Activated naive CD4-positive, alpha-beta T cell treated with anti-CD3 and anti-CD28 coated beads, Interleukin-2, amount 50 U/mL, for 72 hours (primary cell): Measurements from ENCODE around the gene PIP4P1. TPM values are rescaled to one million over a fixed set of nuclear protein-coding genes. Genes with fewer than 3 reads are reported as not detected.

Source experiments
- ATAC-seq, 2 donors: fragments of 150-1000 bp; cut with Tn5 transposase; 2 replicates each; pipeline ENCODE4 v1.10.0; 2021; ENCODE audit warnings: mild to moderate bottlenecking in 2 of 2, moderate library complexity in 2 of 2
- DNase-seq, 2 donors: peaks; one replicate each; pipeline ENCODE4 v3.0.0; 2021 to 2022; ENCODE audit warnings: low spot score in 2 of 2
- H3K27ac Mint-ChIP-seq, 2 donors: one replicate each; pipeline ENCODE4 v1.8.0; 2022; ENCODE audit warnings: mild to moderate bottlenecking in 2 of 2, mixed read lengths in 2 of 2
- H3K36me3 Mint-ChIP-seq, 2 donors: one replicate each; pipeline ENCODE4 v1.8.0; 2022; ENCODE audit warnings: mixed read lengths in 2 of 2
- H3K9me3 Mint-ChIP-seq, 2 donors: one replicate each; pipeline ENCODE4 v1.8.0; 2022; ENCODE audit warnings: mixed read lengths in 2 of 2
- total RNA-seq, 2 donors: library from RNA; stranded (reverse); gene quantifications; one replicate each; pipeline ENCODE4 v1.2.3, GENCODE V29; 2022

Gene PIP4P1
- total RNA-seq, 2 donors from 2014 or later: 29.1 to 90.2 TPM

DNA sequence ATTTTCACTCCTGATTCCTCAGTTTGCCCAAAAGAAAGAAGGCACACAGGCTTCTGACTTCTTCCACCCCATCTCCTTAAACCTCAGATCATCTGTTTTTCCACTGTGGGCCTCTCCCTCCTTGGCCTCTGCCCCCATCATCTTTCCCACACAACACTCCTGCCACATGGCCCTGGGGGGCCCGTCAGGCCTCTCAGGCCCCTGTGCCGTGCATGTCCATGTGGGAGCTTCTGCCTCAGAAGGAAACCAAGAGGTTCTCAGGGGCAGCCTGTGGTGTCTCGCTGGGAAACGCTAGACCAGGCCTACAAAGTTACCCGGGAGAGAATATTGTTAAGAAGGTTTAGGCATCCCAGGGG, 33.2 kb downstream of the PIP4P1 start:
- ATAC-seq (no peak), DNase-seq (peak in 1 of 2 donors; percentile 58)
- H3K9me3 Mint-ChIP-seq: no peaks in the 10 kb centered on the region
- peak overlapping the region; percentile 69 to 79 for H3K27ac Mint-ChIP-seq
- H3K36me3 Mint-ChIP-seq: no peaks in the 10 kb centered on the region

- DNase-seq: no peak
- ATAC-seq: peak; percentile 79 to 82
- Mint-ChIP-seq H3K9me3 (no peaks in the 10 kb centered on the region), H3K27ac (peak overlapping the region; percentile 69 to 79), H3K36me3 (no peaks in the 10 kb centered on the region)
Measured at GRCh38 chr14:20427231-20428009, 33.8 kb downstream of the PIP4P1 start.

GRCh38 chr14:20424851-20425250, 36.4 kb downstream of the PIP4P1 start:
- ATAC-seq (no peak), DNase-seq (no peak)
- no peak overlapping the region for H3K27ac Mint-ChIP-seq
- H3K36me3 Mint-ChIP-seq: no peaks in the 10 kb centered on the region
- H3K9me3 Mint-ChIP-seq: no peaks in the 10 kb centered on the region

GRCh38 chr14:20422886-20423285, 38.3 kb downstream of the PIP4P1 start:
- H3K36me3 Mint-ChIP-seq: no peaks in the 10 kb centered on the region
- DNase-seq (no peak), ATAC-seq (no peak)
- H3K9me3 Mint-ChIP-seq: no peaks in the 10 kb centered on the region
- no peak overlapping the region for H3K27ac Mint-ChIP-seq

- ATAC-seq (no peak), DNase-seq (no peak)
- Mint-ChIP-seq H3K9me3 (no peaks in the 10 kb centered on the region), H3K27ac (no peak overlapping the region), H3K36me3 (no peaks in the 10 kb centered on the region)
Measured at GRCh38 chr14:20421267-20421666, 40.0 kb downstream of the PIP4P1 start.

DNA sequence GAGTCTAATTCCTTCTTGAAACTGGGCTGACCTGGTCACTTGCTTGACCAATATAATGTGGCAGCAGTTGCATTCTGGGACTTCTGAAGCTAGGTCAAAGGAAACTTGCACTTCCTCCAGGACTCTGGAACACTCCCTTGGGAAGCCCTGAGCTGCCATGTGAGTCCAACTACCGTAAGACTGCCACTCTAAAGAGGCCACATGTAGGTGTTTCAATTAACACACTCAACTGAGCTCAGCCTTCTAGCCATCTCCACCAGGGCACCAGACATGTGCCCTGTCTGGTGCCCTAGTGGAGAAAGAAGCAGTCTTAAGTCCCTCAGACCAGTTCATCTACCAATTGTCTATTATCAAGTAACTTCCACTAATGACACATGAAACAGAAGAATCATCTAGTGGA, 41.8 kb downstream of the PIP4P1 start:
- DNase-seq: no peak
- peak overlapping the region in 1 of 2 donors; percentile 59 for H3K27ac Mint-ChIP-seq
- no peaks in the 10 kb centered on the region for H3K9me3 Mint-ChIP-seq
- no peak for ATAC-seq
- no peaks in the 10 kb centered on the region for H3K36me3 Mint-ChIP-seq

DNA sequence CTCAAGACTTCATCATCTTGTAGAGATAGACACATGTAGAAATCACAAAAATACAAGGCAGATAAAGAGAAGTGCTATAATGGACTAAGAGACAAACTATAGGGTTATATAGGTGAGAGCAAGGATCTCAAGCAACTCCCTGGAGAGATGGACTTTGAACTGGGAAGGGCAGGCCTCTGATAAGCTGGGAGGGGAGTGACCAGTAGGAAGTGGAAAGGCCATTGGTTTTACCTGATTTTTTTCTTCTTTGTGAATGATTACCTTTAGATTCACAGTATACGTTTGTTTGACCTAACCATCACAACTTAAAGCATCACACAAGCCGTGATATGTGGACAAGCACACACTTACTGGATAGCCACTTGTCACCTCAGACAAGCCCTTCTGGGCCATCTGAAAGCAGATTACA, 42.7 kb downstream of the PIP4P1 start:
- H3K9me3 Mint-ChIP-seq: no peaks in the 10 kb centered on the region
- no peak overlapping the region for H3K27ac Mint-ChIP-seq
- H3K36me3 Mint-ChIP-seq: peaks cover 0 to 4% of the 10 kb centered on the region in 2 donors
- DNase-seq: no peak
- ATAC-seq: no peak

DNA sequence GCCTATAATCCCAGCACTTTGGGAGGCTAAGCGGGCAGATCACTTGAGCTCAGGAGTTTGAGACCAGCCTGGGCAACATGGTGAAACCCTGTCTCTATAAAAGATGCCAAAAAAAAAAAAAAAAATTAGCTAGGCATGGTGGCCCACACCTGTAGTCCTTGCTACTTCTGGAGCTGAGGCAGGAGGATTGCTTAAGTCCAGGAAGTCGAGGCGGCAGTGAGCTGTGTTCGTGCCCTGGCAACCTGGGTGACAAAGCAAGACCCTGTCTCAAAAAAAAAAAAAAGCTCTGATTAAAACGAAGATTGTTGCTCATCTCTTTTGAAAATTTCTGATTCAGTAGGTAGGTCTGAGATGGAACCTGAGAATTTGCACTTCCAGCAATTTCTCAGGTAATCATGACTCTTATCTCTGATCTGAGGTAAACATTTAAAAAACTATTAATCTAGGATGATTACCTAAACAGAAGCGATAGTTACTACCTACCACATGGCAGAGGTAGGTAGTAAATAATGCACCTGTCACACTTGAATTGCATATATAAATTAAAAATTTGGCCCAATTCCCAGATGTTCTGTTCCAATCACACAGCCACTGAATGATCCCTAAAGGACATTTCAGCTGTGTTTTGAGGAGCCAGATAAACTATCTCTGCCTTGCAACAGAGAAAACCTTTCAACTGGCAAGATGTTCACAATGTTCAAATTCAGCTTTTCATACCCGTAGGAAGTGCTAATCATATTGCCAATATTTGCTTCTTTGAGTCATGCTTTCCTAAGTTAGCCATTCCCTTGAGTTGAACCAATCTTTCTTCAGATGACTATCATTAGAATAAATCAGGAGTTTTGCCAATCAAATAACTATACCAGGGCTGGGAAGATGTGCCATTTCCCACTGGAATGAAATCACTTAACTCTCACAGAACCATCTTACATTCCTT, 43.7 kb downstream of the PIP4P1 start:
- Mint-ChIP-seq H3K36me3 (peaks cover 0 to 13% of the 10 kb centered on the region in 2 donors), H3K9me3 (no peaks in the 10 kb centered on the region), H3K27ac (no peak overlapping the region)
- DNase-seq: no peak
- ATAC-seq: no peak

DNA sequence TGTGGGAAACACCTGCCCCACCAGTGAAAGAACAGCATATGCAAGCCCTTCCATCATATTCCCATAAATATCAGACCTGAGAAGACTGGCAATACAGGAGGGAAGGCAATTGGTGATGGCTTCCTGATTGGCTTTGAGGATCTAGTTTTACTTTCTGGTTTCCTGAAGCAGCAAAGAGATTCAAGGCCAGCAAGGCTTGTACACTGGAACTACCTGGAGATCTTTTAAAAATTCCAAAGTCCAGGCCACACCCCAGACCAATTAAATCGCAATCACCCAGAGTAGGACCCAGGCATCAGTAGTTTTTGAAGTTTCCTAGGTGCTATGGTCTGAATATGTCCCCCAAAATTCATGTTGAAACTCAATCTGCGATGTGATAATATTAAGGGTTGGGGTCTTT, 45.0 kb downstream of the PIP4P1 start:
- Mint-ChIP-seq H3K27ac (peak overlapping the region in 1 of 2 donors; percentile 60), H3K36me3 (peaks cover 0 to 13% of the 10 kb centered on the region in 2 donors), H3K9me3 (no peaks in the 10 kb centered on the region)
- no peak for ATAC-seq
- DNase-seq: no peak

DNA sequence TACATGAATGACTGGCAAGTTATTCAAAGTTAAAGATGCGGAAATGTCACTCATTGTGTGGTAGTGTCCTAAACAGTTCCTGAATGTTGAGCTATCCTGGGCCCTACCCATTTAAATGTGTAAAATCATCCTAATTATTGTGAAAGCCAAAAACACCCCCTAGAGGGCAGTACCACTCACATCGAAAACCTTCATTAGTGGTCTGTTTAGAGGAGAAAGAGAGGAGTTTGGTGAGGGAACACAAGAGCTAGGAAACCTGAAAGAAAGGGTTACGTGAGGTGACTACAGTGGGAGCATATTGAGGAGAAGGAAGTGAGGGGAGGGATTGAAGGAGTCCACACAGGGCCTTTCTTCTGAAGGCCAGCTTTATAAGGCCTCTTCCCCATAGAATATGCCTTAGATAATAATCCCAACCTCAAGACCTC, 45.4 kb downstream of the PIP4P1 start:
- Mint-ChIP-seq H3K36me3 (peaks cover 0 to 13% of the 10 kb centered on the region in 2 donors), H3K9me3 (no peaks in the 10 kb centered on the region), H3K27ac (peak overlapping the region in 1 of 2 donors; percentile 60)
- ATAC-seq (peak; percentile 19 to 39), DNase-seq (peak in 1 of 2 donors; percentile 29)

DNA sequence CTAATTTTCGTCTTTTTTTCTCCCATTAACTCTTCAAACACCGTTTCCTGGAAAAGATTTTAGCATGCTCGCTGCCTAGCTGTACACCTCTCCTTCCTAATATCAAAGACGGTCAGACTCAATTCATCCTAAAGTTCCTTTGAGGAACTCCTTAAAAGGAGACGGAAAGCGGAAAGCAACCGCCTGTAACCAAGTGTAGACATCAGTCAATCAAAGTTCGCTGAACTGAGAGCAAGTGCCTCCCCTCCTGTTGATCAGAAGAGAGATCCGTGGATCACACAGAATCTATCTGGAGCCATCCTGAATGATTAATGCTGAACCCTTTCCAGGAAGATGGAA, 47.5 kb downstream of the PIP4P1 start:
- peak overlapping the region; percentile 97 for H3K27ac Mint-ChIP-seq
- no peak for DNase-seq
- H3K36me3 Mint-ChIP-seq: peaks cover 0 to 13% of the 10 kb centered on the region in 2 donors
- ATAC-seq: peak; percentile 44 to 68
- no peaks in the 10 kb centered on the region for H3K9me3 Mint-ChIP-seq

DNA sequence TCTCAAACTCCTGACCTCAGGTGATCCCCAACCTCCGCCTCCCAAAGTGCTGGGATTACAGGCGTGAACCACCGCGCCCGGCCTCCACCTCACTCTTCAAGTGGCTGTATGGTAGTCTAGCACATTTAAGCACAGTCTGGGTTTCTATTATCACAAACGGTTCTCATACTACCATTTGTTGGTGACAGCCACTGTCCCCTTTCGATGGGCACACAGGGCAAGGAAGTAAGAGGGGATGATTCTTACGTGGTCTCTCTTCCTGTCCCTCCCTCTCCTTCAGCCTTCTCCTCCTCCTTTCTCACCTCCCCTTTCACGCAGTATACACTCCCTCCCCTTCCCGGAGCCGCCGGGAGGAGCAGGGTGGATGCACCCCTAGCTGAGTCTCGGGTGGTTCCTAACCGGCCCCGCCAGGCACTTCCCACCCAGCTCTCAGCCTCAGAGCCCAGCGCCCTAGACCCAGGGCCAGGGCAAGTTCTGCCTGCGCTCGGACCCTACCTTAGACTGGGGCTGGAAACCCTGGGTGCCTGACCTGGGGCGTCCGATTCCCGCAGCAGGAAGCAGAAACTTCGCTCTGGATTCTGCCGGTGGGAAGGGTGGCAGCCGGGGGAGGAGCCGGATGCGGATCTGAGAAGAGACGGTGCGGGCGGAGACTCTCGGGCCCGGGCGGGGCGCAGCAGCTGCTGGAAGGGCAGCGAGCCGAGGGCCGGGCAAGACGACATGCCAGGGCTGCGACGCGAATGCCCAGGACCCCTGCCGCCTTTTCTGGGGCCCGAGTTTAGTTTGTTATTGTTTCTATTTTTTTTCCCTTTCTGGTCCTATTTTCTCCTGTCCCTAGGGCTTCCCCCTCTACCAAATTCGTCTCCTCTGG, 48.1 kb downstream of the PIP4P1 start, which contains the start of gene TEP1:
Gene TEP1 (minus strand): TSS at position 626 of the 868 bp plus-strand sequence. CDS start 5,062 bp downstream, outside the sequence.
- ATAC-seq (peak; percentile 85 to 86), DNase-seq (peak; percentile 71 to 79)
- Mint-ChIP-seq H3K27ac (peak within 1 kb of the TSS; percentile 97), H3K9me3 (no peaks in the 10 kb centered on the region), H3K36me3 (peaks cover 0 to 16% of the 10 kb centered on the region in 2 donors)

- no peak for DNase-seq
- H3K27ac Mint-ChIP-seq: peak overlapping the region; percentile 97
- H3K36me3 Mint-ChIP-seq: peaks cover 0 to 20% of the 10 kb centered on the region in 2 donors
- peak; percentile 2 to 36 for ATAC-seq
- H3K9me3 Mint-ChIP-seq: no peaks in the 10 kb centered on the region
Measured at GRCh38 chr14:20412411-20412810, 48.8 kb downstream of the PIP4P1 start.

- DNase-seq (no peak), ATAC-seq (no peak)
- Mint-ChIP-seq H3K36me3 (peaks cover 22 to 29% of the 10 kb centered on the region in 2 donors), H3K9me3 (no peaks in the 10 kb centered on the region), H3K27ac (peak overlapping the region in 1 of 2 donors; percentile 2)
Measured at GRCh38 chr14:20409226-20409625, 52.0 kb downstream of the PIP4P1 start.
